Transverse colon (tissue), 4 donors: ENCODE measurements around the gene TADA2B. TPM values are rescaled to one million over a fixed set of nuclear protein-coding genes. Genes with fewer than 3 reads are reported as not detected.

Source experiments
- DNase-seq: peaks from one replicate; pipeline ENCODE4 v3.0.0-alpha.2; 2019
- H3K27ac ChIP-seq, 4 donors: fragments of 200-600 bp; sonication (generic); 2 replicates each; pipeline ENCODE4 v1.5.1; 2016 to 2018; ENCODE audit warnings: inconsistent platforms in 4 of 4
- H3K27me3 ChIP-seq: fragments of 200-600 bp; sonication (generic); 2 replicates; pipeline ENCODE4 v1.5.1; 2017; ENCODE audit warnings: inconsistent platforms
- H3K36me3 ChIP-seq, 4 donors: fragments of 200-600 bp; sonication (generic); 2 replicates each; pipeline ENCODE4 v1.5.1; 2017 to 2019; ENCODE audit warnings: inconsistent platforms in 4 of 4
- H3K4me1 ChIP-seq, 4 donors: fragments of 200-600 bp; sonication (generic); 2 replicates each; pipeline ENCODE4 v1.5.1; 2017 to 2020; ENCODE audit warnings: inconsistent platforms in 4 of 4
- H3K4me3 ChIP-seq, 4 donors: fragments of 200-600 bp; sonication (generic); 1 replicate in 1 of 4; 2 replicates in 3 of 4; pipeline versions ENCODE4 v1.5.1 to v1.6.1; 2017 to 2019; ENCODE audit warnings: inconsistent platforms in 4 of 4
- H3K9me3 ChIP-seq, 2 donors: fragments of 200-600 bp; sonication (generic); 2 replicates each; pipeline ENCODE4 v1.5.1; 2017 to 2019; ENCODE audit warnings: inconsistent platforms in 2 of 2
- EP300 ChIP-seq: sonication (generic); formaldehyde crosslinking; IDR thresholded peaks from one replicate; pipeline ENCODE4 v1.6.1; 2017; ENCODE audit warnings: antibody characterized with exemption, low read depth
- POLR2A ChIP-seq: fragments of 450-650 bp; IDR thresholded peaks from one replicate; pipeline ENCODE4 v1.6.1; 2016; ENCODE audit warnings: antibody characterized with exemption, mild to moderate bottlenecking, moderate library complexity
- POLR2AphosphoS5 ChIP-seq, 3 donors: sonication (generic); formaldehyde crosslinking; IDR thresholded peaks; one replicate each; pipeline ENCODE4 v1.6.1; 2016; ENCODE audit warnings: antibody characterized with exemption in 3 of 3
- WGBS, 2 donors: methylation state at CpG; one replicate each; pipeline ENCODE4 v1.1.5; 2018; ENCODE audit warnings: low coverage in 1 of 2; 5-methylcytosine and 5-hydroxymethylcytosine counted together
- in situ Hi-C, 4 donors: fragments of 200-750 bp; cut with MboI; loops; one replicate each; pipeline versions ENCODE4 v1.15.0 to v1.15.1; 2017; ENCODE audit warnings: low sequenced_read_pairs in 3 of 4, low pct_ligation_motif_present in 1 of 4, low pct_unique_long_range_greater_than_20kb in 1 of 4
- intact Hi-C: fragments of 100-400 bp; cut with DNase I; formaldehyde crosslinking; loops from one replicate; pipeline ENCODE4 v1.15.1; 2023; ENCODE audit warnings: low total_unique reads
- total RNA-seq, 4 donors: library from RNA; depleted of rRNA; stranded (reverse); fragments of >200 nt; gene quantifications; one replicate each; pipeline ENCODE4 v1.1.0, GENCODE V29; 2016
- TF ChIP-seq, protein P1 (sequence below), 5 experiments: fragments of 200-600 bp in 3 of 5; fragments of 450-650 bp in 2 of 5; sonication (generic) in 3 of 5; IDR thresholded peaks; 1 replicate in 2 of 5; 2 replicates in 3 of 5; pipeline ENCODE4 v1.5.1; 2016 to 2017; ENCODE audit warnings: antibody characterized with exemption in 5 of 5, inconsistent platforms in 3 of 5, mild to moderate bottlenecking in 2 of 5, moderate library complexity in 1 of 5

TADA2B gene
- total RNA-seq, 4 donors from 2014 or later = 18.7 to 31.8 (median 27.4) TPM

DNA sequence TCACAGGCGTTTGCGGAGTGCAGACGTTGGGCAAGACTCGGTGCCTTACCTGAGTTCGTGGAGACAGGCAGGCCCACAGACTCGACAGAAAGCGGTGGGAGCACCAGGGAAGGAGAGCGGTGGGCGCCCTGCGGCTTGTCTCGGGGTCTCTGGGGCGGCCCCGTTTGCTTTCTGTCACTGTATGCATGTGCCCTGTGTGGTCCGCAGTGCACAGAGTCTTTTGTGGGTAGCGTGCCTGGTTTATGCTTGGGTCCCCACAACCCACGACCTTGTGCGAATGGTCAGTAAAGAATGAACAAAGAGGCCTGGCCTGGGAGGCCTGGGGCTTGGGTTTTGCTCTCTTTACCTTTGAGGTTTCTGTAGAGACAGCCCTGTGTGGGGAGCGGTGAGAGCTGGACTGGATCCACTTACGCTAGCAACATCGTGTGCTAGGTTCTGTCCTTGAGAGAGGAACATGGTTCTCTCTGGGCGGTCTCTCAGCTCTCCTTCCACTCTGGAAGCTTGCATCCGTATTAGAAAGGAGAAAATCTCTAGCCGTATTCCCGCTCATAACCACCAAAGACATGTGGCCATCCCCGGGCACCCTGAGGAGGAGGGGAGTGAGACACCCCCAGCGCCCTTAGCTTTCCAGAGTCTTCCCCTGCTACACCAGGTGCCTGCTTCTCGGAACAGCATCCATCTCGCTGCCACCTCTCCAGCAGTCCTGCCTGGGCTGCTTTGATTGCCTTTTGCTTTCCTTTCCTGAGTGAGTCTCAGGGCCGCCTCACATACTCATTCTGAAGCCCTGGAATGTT, 1.2 kb downstream of the TADA2B start:
- H3K9me3 ChIP-seq = no peaks in the 10 kb centered on the region
- no peak for TF ChIP-seq EP300
- no peak for TF ChIP-seq POLR2AphosphoS5 (IDR thresholded peaks at IDR 0.05)
- TF ChIP-seq, protein P1, sequence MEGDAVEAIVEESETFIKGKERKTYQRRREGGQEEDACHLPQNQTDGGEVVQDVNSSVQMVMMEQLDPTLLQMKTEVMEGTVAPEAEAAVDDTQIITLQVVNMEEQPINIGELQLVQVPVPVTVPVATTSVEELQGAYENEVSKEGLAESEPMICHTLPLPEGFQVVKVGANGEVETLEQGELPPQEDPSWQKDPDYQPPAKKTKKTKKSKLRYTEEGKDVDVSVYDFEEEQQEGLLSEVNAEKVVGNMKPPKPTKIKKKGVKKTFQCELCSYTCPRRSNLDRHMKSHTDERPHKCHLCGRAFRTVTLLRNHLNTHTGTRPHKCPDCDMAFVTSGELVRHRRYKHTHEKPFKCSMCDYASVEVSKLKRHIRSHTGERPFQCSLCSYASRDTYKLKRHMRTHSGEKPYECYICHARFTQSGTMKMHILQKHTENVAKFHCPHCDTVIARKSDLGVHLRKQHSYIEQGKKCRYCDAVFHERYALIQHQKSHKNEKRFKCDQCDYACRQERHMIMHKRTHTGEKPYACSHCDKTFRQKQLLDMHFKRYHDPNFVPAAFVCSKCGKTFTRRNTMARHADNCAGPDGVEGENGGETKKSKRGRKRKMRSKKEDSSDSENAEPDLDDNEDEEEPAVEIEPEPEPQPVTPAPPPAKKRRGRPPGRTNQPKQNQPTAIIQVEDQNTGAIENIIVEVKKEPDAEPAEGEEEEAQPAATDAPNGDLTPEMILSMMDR (IDR thresholded peaks at IDR 0.05) = no peak
- TF ChIP-seq POLR2A = no peak
- in situ Hi-C loops = no loop called here
- DNase-seq = no peak
- H3K36me3 ChIP-seq = no peaks in the 10 kb centered on the region
- H3K27ac ChIP-seq = peak overlapping the region; percentile 86 to 90 (median 88)
- no peaks in the 10 kb centered on the region for H3K27me3 ChIP-seq
- peak overlapping the region; percentile 82 to 95 (median 84) for H3K4me3 ChIP-seq
- WGBS, 2 donors = 15 to 38% methylated on average over 6 to 21 of the region's 29 CpGs
- H3K4me1 ChIP-seq = peaks cover 20 to 43% (median 36%) of the 10 kb centered on the region in 4 donors
- intact Hi-C loops = no loop called here

DNA sequence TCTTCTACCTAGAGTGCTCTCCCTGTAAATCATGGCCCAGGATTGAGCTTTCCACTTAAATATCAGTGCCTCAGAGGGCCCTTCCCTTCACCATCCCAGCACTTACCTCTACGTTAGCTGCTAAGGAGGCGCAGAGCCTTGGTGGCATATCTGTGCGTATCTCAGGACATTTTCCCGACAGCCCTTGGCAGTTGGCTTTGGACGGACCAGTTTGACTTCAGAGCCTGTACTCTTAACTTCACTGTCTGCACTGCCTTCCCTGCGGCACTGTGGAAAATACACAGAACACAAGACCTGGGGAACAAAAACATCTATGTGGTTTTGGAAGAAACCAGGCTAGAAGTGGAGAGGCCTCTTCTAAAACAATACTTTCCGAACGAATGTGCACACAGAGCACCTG, 2.4 kb downstream of the TADA2B start:
- no peaks in the 10 kb centered on the region for H3K27me3 ChIP-seq
- H3K9me3 ChIP-seq = no peaks in the 10 kb centered on the region
- H3K4me1 ChIP-seq = peaks cover 20 to 43% (median 36%) of the 10 kb centered on the region in 4 donors
- no peak for DNase-seq
- H3K36me3 ChIP-seq = no peaks in the 10 kb centered on the region
- TF ChIP-seq, protein P1 (IDR thresholded peaks at IDR 0.05) = no peak
- intact Hi-C loops (no loop called here), in situ Hi-C loops (no loop called here)
- 85 to 91% methylated on average over 5 to 8 of the region's 8 CpGs for WGBS, 2 donors
- H3K27ac ChIP-seq = no peak overlapping the region
- H3K4me3 ChIP-seq = no peak overlapping the region

DNA sequence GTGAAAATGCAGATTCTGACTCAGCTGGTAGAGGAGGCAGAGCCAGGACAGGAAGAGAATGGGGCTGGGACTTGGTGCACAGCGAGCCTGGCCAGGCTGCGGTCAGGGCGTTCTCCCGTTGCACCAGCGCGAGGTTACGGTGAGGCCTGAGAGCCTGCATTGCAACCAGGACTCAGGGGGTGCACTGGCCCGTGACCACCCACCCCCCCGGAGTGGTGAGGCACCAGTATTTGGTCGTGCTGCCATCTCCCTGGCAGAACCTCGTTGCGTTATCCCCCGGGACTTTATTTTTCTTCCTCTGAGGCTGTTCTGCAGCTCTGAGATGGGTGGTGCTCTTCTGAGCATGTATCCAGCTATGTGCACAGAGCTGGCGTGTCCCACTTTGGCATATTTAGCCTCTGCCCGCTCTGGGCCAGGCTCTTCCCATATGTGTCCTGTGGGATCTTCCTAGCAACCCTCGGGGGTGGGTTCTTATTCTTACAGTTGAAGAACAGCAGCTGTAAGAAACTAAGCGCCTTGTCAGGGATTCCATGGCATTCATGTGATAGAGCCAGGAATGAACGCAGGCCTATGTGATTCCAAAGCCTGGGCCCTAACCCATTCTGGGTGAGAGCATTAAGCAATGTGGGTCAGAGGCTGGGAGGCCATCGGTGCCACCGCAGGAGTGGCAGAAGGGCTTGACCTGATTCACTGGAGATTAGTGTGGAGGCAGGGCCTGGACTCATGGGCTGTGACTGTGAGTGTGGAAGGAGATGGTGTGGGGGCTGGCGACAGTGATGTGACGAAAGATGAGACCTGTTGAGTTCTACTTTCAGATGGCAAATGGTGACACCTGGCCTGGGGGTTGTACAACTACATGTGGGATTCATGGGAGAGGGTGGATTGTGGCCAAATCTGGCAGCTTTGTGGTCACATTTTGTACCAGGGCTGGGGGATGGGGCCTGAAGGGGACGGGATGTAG, 3.1 kb downstream of the TADA2B start:
- TF ChIP-seq, protein P1 (IDR thresholded peaks at IDR 0.05) = no peak
- TF ChIP-seq EP300 = no peak
- no peaks in the 10 kb centered on the region for H3K9me3 ChIP-seq
- WGBS, 2 donors = 81% methylated on average over 23 of the region's 23 CpGs; no CpG with 5 or more reads in 1 of the 2 donors
- no peaks in the 10 kb centered on the region for H3K27me3 ChIP-seq
- in situ Hi-C loops = no loop called here
- intact Hi-C loops = no loop called here
- H3K27ac ChIP-seq = no peak overlapping the region
- H3K4me3 ChIP-seq = no peak overlapping the region
- H3K36me3 ChIP-seq = no peaks in the 10 kb centered on the region
- DNase-seq = no peak
- peaks cover 20 to 42% (median 33%) of the 10 kb centered on the region in 4 donors for H3K4me1 ChIP-seq

DNA sequence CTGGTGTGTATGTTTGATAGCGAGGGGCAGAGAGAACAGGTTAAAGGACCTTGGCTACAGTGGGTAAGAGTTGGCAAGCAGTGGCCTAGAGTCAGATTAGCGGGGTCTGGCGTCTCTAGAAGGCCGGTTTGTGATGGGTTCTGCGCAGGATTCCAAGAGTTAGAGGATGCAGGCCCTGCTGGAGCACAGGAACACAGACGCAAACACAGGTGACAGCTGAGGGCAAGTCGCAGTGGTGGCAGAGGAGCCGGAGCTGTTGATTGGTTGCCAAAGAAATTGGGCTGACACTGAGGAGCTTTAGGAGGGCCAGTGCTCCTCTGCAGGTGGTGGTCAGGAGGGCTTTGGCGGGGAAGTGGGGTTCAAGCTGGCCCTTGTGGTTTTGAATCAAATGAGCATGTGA, 3.8 kb downstream of the TADA2B start:
- Histone ChIP-seq H3K36me3 (no peaks in the 10 kb centered on the region), H3K27ac (no peak overlapping the region), H3K4me1 (peaks cover 15 to 35% (median 26%) of the 10 kb centered on the region in 4 donors), H3K9me3 (no peaks in the 10 kb centered on the region), H3K4me3 (no peak overlapping the region), H3K27me3 (no peaks in the 10 kb centered on the region)
- in situ Hi-C loops = no loop called here
- TF ChIP-seq POLR2A (no peak), POLR2AphosphoS5 (IDR thresholded peaks at IDR 0.05) (no peak), EP300 (no peak)
- TF ChIP-seq, protein P1 (IDR thresholded peaks at IDR 0.05) = no peak
- WGBS, 2 donors = 92 to 93% methylated on average over 5 to 9 of the region's 9 CpGs
- DNase-seq = no peak
- intact Hi-C loops = no loop called here
